Keratinocyte (primary cell): ENCODE measurements around the gene CLDN9. TPM values are rescaled to one million over a fixed set of nuclear protein-coding genes. Genes with fewer than 3 reads are reported as not detected.

Source experiments
- DNase-seq: peaks from one replicate; pipeline ENCODE4 v3.0.0-alpha.2; 2011; ENCODE audit warnings: low read depth, missing footprints, low spot score
- FAIRE-seq: peaks from 2 replicates; lab custom pipeline; 2011; peaks lifted over from hg19 to GRCh38; lab: Jason Lieb, UNC
- H2AFZ ChIP-seq: 2 replicates; pipeline ENCODE4 v1.6.0; 2012; ENCODE audit warnings: low read length, control low read depth, inconsistent platforms; ENCODE audit not compliant: control insufficient read depth
- H3K27ac ChIP-seq: 2 replicates; pipeline ENCODE4 v1.5.1; 2011; ENCODE audit warnings: low read length; ENCODE audit not compliant: control insufficient read depth, insufficient read depth
- H3K27me3 ChIP-seq: 3 replicates; pipeline ENCODE4 v1.6.0; 2011; ENCODE audit warnings: low read length; ENCODE audit not compliant: control insufficient read depth, insufficient read depth; ENCODE audit errors: extremely low read depth
- H3K36me3 ChIP-seq, 2 experiments: 2 replicates in 1 of 2; 3 replicates in 1 of 2; pipeline ENCODE4 v1.5.1; 2011; ENCODE audit warnings: low read length in 2 of 2, mild to moderate bottlenecking in 1 of 2; ENCODE audit not compliant: control insufficient read depth in 2 of 2, insufficient read depth in 2 of 2; ENCODE audit errors: extremely low read depth in 1 of 2
- H3K4me1 ChIP-seq: 3 replicates; pipeline ENCODE4 v1.5.1; 2011; ENCODE audit warnings: low read length; ENCODE audit not compliant: control insufficient read depth, insufficient read depth; ENCODE audit errors: extremely low read depth
- H3K4me2 ChIP-seq: 3 replicates; pipeline ENCODE4 v1.6.0; 2011; ENCODE audit warnings: low read depth, low read length; ENCODE audit not compliant: control insufficient read depth, insufficient read depth; ENCODE audit errors: extremely low read depth
- H3K4me3 ChIP-seq, 3 experiments: fragments of 200-600 bp in 1 of 3; sonication (generic) in 1 of 3; 2 replicates in 2 of 3; 3 replicates in 1 of 3; pipeline ENCODE4 v1.5.1; 2011 to 2016; ENCODE audit warnings: low read length in 3 of 3, mild to moderate bottlenecking in 3 of 3, control low read depth in 2 of 3, inconsistent platforms in 1 of 3, low read depth in 1 of 3, mixed read lengths in 1 of 3, mixed run types in 1 of 3, moderate library complexity in 1 of 3; ENCODE audit not compliant: control insufficient read depth in 2 of 3, insufficient read depth in 2 of 3; ENCODE audit errors: extremely low read depth in 1 of 3
- H3K79me2 ChIP-seq: 2 replicates; pipeline ENCODE4 v1.6.0; 2012; ENCODE audit warnings: low read length; ENCODE audit not compliant: control insufficient read depth, insufficient read depth
- H3K9ac ChIP-seq: 3 replicates; pipeline ENCODE4 v1.6.0; 2011; ENCODE audit warnings: low read length; ENCODE audit not compliant: control insufficient read depth, insufficient read depth; ENCODE audit errors: extremely low read depth
- H3K9me1 ChIP-seq: 3 replicates; pipeline ENCODE4 v1.6.0; 2011; ENCODE audit warnings: low read length; ENCODE audit not compliant: control insufficient read depth, insufficient read depth; ENCODE audit errors: extremely low read depth
- H3K9me3 ChIP-seq: 2 replicates; pipeline ENCODE4 v1.5.1; 2012; ENCODE audit warnings: low read depth, low read length; ENCODE audit not compliant: control insufficient read depth
- H4K20me1 ChIP-seq: 3 replicates; pipeline ENCODE4 v1.6.0; 2011; ENCODE audit warnings: low read length; ENCODE audit not compliant: control insufficient read depth, insufficient read depth; ENCODE audit errors: extremely low read depth
- EZH2 ChIP-seq: IDR thresholded peaks from one replicate; pipeline ENCODE4 v1.6.1; 2012; ENCODE audit warnings: inconsistent platforms, mild to moderate bottlenecking, low read length, moderate library complexity
- dilution Hi-C: fragments of 300-500 bp; cut with MboI; formaldehyde crosslinking; loops from one replicate; pipeline ENCODE4 v1.7.0; 2020; ENCODE audit warnings: low sequenced_read_pairs; ENCODE audit not compliant: extremely low pct_ligation_motif_present
- polyA plus RNA-seq, 5 experiments: library from polyadenylated mRNA; depleted of rRNA in 3 of 5; stranded (reverse) in 3 of 5; stranded (forward) in 1 of 5; unstranded in 1 of 5; fragments of >200 nt; gene quantifications; 1 replicate in 1 of 5; 2 replicates in 3 of 5; 3 replicates in 1 of 5; pipeline versions ENCODE4 v1.2.1 to v1.2.3, GENCODE V29; 2011 to 2012; ENCODE audit warnings: missing spikeins in 2 of 5, low read depth in 1 of 5, low replicate concordance in 1 of 5
- TF ChIP-seq, protein P1 (sequence below), 3 experiments: IDR thresholded peaks in 1 of 3; conservative IDR thresholded peaks in 1 of 3; optimal IDR thresholded peaks in 1 of 3; 2 replicates in 2 of 3; 3 replicates in 1 of 3; pipeline versions ENCODE3 to v1.5.1; 2011; ENCODE audit warnings: low read length in 3 of 3, mild to moderate bottlenecking in 3 of 3, moderate library complexity in 2 of 3, control low read depth in 1 of 3, inconsistent platforms in 1 of 3; ENCODE audit not compliant: insufficient read depth in 2 of 3; ENCODE audit errors: extremely low read depth in 1 of 3

CLDN9 gene
- polyA plus RNA-seq, 1 donor (not counting 4 experiments of a cell fraction or from before 2014, with no cell fraction given): not detected

GRCh38 chr16:3030222-3031212 is 17.8 kb downstream of the CLDN9 start:
- Histone ChIP-seq H3K79me2 (no peaks in the 10 kb centered on the region), H3K9me1 (no peaks in the 10 kb centered on the region), H3K9me3 (no peaks in the 10 kb centered on the region), H3K36me3 (peaks cover 11% of the 10 kb centered on the region in 2 experiments), H3K4me2 (no peak overlapping the region), H3K4me3 (no peak overlapping the region), H3K4me1 (peaks cover 5% of the 10 kb centered on the region), H3K27ac (no peak overlapping the region), H2AFZ (no peak overlapping the region), H3K9ac (no peak overlapping the region), H3K27me3 (peaks cover 23% of the 10 kb centered on the region), H4K20me1 (no peaks in the 10 kb centered on the region)
- dilution Hi-C loops: no loop called here
- TF ChIP-seq, protein P1, sequence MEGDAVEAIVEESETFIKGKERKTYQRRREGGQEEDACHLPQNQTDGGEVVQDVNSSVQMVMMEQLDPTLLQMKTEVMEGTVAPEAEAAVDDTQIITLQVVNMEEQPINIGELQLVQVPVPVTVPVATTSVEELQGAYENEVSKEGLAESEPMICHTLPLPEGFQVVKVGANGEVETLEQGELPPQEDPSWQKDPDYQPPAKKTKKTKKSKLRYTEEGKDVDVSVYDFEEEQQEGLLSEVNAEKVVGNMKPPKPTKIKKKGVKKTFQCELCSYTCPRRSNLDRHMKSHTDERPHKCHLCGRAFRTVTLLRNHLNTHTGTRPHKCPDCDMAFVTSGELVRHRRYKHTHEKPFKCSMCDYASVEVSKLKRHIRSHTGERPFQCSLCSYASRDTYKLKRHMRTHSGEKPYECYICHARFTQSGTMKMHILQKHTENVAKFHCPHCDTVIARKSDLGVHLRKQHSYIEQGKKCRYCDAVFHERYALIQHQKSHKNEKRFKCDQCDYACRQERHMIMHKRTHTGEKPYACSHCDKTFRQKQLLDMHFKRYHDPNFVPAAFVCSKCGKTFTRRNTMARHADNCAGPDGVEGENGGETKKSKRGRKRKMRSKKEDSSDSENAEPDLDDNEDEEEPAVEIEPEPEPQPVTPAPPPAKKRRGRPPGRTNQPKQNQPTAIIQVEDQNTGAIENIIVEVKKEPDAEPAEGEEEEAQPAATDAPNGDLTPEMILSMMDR (optimal IDR thresholded peaks at IDR 0.05 in 1 of 3, IDR thresholded peaks at IDR 0.05 in 1 of 3, conservative IDR thresholded peaks at IDR 0.05 in 1 of 3; ENCODE audit: extremely low read depth in 1 of 3, insufficient read depth in 2 of 3, low read length in 3 of 3): no peak
- no peak for TF ChIP-seq EZH2
- no peak for FAIRE-seq
- DNase-seq: no peak

DNA sequence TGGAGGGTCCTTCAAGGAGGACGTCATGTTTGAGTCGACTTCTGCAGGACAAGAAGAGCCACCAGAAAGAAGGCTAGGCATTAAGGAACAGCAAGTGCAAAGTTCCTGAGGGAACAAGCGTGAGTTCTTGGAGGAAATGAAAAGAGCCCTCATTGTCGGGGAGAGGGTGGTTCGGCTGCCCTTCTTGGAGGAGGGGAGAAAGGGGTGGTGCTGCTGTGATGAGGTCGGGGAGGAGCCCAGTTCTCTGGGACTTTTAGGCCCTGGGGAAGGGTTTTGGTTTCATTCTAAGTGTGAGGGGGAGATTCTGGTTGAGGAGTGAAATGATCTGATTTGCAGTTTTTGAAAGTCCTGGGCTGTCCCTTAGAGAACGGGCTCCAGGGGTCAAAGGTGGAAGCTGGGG is 19.9 kb downstream of the CLDN9 start:
- Histone ChIP-seq H3K27me3 (peaks cover 42% of the 10 kb centered on the region), H3K79me2 (no peaks in the 10 kb centered on the region), H4K20me1 (no peaks in the 10 kb centered on the region), H3K36me3 (peaks cover 0 to 1% of the 10 kb centered on the region in 2 experiments), H3K4me1 (peaks cover 5% of the 10 kb centered on the region), H3K9ac (no peak overlapping the region), H3K4me2 (no peak overlapping the region), H3K9me1 (no peaks in the 10 kb centered on the region), H3K9me3 (no peaks in the 10 kb centered on the region), H2AFZ (no peak overlapping the region), H3K27ac (no peak overlapping the region), H3K4me3 (no peak overlapping the region)
- dilution Hi-C loops: no loop called here
- no peak for TF ChIP-seq EZH2
- TF ChIP-seq, protein P1 (optimal IDR thresholded peaks at IDR 0.05 in 1 of 3, IDR thresholded peaks at IDR 0.05 in 1 of 3, conservative IDR thresholded peaks at IDR 0.05 in 1 of 3; ENCODE audit: extremely low read depth in 1 of 3, insufficient read depth in 2 of 3, low read length in 3 of 3): no peak
- DNase-seq: no peak
- FAIRE-seq: no peak
